Urothelium cell line (cell line): ENCODE measurements around the gene MRTFA.
A peak's percentile ranks its signal among the peaks of the same experiment; 100 is the strongest.
"Not testable (repeated sequence)": the region's sequence is repeated elsewhere in the genome, so short reads cannot be mapped to it uniquely, and the experiment has no call there.

Experiments
- DNase-seq: peaks from one replicate; pipeline ENCODE4 v3.0.0; 2011; ENCODE audit warnings: low spot score, mixed read lengths
- FAIRE-seq: peaks from 2 replicates; lab custom pipeline; 2011; peaks lifted over from hg19 to GRCh38; lab: Jason Lieb, UNC

MRTFA gene

DNA sequence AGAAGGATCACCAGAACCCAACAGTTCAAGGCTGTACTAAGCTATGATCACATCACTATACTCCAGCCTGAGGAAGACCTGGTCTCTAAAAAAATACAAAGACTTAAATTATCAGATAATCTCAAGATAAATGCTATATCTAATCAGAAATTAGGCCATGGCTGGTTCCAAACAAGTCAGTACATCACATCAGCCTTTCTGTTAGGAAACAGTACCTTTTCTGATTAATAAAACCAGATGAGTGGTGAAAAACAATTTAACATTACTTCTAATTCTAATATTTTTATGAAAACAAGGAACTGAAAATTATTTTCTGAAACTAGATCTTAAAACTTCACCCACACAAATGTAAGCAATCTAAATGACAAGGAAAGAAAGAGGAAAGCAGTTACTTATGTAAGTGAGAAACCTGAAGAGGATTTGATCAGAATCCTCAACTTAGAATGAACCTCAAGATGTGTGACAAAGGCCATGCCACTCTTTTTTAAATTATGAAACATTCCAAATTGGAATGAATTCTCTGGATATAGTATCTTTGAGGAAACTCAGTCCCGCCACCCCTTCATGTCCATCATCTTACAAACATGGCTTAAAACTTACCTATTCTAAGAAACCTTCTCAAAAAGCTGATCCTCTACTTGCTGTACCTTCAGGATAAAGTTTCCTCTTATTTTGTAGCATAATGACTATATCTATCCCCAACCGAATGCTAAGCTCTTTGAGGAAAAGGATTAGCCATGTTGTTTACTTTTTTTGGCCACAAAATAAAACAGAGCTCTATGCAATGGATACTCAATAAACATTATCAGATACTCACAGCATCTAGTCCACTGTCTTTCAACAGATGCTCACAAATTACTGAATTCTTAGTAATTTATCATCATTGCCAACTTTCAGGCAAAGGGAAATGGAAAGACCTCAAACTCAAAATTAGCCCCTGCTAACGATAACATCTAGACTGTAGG, 132.0 kb downstream of the MRTFA start:
- no peak for FAIRE-seq
- DNase-seq, result no peak

DNA sequence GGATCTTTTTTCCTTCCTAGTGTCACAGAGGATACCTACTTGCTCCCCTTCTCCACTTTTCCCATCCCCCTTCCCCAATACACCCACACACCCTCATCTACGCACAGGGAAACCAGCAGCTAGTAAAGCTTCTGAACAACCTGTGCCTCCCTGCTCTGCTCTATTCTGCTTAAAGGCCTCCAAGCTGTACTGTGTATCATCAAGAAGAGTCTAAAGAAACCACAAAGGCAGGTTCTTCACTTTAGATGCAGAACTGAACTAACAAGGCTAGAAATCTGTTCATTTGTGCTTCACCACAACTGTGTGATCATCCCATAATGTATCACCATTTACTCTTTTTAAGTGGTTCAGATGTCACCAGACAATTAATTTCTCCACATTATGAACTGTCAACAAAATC, 133.6 kb downstream of the MRTFA start:
- FAIRE-seq, result peak; percentile 20
- no peak for DNase-seq

DNA sequence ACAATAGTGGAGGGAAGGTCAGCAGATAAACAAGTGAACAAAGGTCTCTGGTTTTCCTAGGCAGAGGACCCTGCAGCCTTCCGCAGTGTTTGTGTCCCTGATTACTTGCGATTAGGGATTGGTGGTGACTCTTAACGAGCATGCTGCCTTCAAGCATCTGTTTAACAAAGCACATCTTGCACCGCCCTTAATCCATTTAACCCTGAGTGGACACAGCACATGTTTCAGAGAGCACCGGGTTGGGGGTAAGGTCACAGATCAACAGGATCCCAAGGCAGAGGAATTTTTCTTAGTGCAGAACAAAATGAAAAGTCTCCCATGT, 136.1 kb downstream of the MRTFA start:
- not testable (repeated sequence) for DNase-seq, FAIRE-seq

DNA sequence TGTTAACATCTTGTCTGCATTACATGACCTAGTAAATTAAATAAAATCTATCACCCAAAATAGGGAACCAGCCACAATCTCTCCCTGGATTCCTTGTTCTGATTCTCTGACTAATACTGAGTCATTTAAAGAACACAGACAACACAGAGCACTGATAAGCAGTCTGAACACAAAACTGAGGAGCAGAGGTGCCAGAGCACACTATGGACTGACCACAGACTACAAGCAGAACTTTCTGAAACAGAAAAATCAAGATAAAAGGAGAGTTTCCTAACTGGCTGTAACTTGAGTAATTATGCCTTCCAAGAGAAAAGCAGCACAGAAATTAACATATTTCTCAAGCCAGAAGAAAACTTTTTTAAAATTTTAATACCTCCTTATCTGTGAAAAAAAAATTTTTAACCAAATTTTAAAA, 137.3 kb downstream of the MRTFA start:
- no peak for FAIRE-seq
- peak; percentile 76 for DNase-seq

DNA sequence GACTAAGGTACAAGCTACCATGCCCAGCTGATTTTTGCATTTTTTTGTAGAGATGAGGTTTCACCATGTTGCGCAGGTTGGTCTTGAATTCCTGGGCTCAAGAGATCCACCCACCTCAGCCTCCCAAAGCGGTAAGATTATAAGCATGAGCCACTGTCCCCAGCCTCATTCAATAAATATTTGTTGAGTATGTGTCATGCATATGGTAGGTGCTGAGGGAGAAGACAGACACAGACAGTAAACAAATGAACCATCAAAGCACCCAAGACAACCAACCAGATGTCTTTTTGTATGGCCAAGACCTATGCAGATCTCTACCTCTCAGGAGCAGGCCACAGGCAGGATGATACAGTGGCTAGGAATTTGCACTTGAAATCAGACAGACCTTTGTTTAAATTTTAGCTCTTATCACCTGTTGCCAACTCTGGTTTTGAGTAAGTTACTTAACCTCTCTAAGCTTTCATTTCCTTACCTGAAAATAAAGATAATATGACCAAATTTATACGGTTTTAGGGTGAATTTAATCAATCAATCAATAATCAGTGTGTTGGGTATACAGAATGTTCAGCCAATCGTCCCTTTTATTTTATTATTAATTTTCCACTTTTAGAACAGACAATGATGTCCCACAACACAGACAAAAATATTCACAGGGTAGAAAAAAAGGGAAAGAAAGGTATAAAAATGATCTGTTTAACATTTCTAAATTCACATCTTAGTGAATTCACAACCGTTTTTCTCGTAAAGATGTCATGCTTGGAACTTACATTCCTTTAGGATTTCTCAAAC, 137.9 kb downstream of the MRTFA start:
- FAIRE-seq (peak; percentile 84), DNase-seq (peak; percentile 91)

DNA sequence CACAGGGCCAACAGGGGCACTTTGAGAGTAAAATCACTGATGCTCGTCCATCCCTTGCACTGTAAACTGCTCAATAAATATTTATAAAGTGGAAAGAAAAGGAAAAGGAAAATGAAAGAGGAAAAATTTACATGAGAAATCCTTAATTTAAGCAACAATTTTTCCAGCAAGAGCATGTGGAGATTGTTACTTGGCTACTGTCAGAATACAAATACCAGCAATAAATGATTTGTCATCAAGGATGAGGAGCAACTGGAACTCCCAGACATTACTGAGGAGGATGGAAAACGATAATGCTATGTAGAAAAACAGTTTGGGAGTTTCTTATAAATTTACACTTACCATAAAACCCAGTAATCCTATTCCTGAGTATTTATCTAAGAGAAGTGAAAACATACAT, 143.1 kb downstream of the MRTFA start:
- DNase-seq (no peak), FAIRE-seq (no peak)

DNA sequence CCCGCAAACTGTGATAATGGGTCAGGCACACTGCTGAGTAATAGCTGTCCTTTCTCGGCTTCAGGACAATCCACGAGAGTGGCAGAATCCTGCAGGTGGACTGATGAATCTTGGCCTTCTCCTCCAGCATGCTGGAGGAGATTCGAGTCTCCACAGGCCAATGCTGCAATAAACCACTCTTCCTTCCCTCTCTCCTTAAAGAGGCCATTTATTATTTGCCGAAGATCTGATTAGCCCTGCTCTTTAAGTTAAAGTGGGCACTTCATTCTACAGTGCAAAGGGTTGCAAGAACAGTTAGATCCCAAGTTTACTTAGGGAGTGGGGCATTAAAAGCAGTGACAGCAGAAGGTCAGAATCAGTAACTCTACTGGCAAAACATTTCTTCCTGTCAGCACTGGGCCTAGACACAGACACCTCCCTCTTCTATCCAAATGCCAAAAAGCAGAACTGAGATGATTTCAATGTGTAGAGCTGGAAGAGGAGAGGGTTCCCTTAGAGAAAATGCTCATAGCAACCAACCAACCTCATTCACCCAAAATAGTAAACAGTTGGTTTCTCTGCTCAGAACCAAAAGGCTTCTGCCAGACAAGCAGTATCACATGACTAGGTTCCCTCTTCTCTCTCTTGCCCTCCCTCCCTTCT, 144.4 kb downstream of the MRTFA start:
- DNase-seq, result no peak
- FAIRE-seq, result peak; percentile 67

DNA sequence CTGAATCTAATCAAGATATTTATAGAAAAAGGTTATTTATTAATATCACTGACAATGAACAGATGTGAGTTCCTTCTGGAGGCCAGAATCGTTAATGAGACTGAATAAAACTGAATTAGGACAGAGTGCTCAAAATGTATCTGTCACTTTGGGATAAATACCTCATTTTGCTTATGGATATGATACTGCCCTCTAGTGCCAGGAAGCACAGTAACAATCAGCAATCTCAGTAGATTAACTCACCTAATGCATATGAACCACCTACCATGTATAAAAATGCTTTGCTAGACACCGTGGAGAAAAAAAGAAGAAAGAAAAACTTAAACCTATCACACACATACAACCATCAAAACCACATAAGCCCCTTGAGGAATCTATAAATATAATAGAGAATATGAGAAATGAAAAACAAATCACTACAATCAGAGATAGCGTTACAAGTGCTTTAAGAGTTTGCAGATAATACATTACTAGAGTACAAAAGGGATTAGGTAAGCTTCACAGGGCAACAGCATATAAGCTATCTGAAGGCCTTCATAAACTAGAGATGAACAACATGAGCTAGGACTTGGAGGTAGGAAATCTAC, 148.8 kb downstream of the MRTFA start:
- DNase-seq (no peak), FAIRE-seq (no peak)

DNA sequence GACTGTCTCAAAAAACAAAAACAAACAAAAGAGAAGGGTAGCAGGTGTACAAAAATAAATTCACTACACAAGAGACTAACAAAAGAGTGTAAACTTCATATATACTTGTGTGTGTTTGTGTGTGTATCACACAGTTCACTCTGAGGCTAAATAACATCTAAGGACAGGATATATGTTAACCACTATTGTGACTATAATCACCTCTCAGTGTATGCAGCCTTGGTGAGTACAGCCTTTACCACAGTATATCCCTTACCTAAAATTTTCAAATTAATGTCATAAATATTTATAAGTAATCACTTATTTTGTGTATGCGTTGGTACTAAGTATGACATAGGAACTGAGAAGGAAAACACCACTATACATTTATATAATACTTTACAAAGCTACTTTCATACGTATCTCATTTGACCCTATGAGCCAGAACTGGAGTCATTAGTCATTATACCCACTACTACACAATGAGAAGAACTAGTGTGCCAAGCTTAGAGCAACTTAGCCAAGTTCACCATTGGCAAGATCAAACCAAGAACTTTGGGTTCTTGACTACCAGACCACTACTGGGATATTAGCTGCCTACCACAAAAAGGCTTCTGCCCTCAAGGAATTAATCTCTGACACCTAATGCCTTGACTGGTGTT, 149.4 kb downstream of the MRTFA start:
- FAIRE-seq (no peak), DNase-seq (no peak)

DNA sequence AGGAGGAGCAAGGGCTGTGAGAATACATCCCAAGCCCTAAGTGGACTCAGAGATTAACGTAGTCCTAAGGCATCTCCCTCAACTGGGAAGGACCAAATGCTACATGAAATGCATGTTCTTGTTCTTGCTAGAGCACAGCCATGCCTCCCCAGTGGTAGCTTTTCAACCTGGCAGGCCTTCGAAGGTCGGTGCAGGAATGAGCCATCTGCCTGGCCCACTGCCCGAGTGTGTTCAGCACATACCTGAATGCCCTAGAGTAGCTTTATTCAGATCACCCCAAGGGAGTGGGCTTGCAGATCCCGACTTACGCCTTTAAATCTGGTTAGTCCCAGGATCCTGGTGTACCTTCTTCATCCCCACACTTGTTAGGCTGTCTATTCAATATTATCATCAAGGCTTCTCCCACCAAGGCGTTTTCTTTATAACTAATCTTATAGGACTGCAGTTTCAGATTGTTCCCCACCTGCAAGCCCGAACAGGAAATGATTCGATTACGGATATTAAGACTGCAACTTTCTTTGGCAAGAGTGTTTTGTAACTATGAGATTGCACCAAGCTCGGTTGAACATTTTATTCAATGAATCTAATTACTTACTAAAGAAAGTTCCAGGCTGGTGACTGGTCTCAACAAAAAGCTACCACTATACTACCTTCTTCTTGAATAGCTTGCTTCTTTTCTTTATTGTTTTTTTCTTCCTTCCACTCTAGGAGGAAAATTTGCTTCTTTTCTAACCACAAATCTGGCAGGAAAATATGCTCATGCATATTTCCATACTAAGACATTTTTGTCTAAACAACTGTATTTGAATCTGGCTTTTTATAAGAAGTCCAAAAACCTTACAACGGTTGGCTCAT, 150.5 kb downstream of the MRTFA start:
- DNase-seq (no peak), FAIRE-seq (no peak)

DNA sequence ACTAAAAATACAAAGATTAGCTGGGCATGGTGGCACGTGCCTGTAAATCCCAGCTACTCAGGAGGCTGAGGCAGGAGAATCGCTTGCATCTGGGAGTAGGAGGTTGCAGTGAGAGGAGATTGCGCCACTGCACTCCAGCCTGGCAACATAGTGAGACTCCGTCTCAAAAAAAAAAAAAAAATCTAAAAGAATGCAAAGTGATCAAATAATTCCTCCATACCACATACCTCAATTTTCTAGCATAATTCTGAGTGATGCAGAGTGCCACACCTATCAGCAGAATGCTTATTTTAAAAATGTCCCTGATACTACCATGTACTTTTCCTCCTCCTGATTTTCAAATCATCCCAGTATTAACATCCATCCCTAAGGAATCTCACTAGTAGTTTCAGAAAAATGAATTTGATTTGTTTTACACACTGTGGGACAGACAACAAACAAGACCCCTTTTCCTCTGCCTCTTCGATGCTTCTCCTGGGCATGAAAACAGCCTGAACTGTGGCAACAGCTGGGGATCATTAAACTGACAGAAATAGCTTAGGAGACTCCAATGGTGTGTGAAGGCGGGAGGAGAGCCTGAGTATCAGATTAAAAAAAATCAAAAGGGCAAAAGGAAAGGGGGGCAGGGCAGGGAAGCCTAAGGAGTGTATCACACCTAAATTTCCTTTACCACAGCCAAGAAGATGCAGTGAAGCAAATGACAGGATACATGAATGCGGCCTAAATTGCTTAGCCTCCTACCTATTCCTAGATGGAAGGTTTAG, 151.4 kb downstream of the MRTFA start:
- FAIRE-seq (no peak), DNase-seq (no peak)

DNA sequence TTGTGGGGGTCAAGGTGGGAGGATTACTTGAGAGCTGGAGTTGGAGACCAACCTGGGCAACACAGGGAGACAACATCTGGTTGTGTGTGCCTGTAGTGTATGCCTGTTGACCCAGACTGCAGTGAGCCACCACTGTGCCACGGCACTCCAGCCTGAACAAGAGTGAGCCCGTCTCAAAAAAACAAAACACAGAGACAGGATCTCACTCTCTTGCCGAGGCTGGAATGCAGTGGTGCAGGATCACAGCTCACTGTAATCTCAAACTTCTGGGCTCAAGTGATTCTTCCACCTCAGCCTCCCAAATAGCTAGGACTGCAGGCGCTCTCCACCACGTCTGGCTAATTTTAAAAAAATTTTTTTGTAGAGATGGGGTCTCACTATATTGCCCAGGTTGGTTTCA, 153.6 kb downstream of the MRTFA start:
- no peak for DNase-seq
- FAIRE-seq, result peak; percentile 5

DNA sequence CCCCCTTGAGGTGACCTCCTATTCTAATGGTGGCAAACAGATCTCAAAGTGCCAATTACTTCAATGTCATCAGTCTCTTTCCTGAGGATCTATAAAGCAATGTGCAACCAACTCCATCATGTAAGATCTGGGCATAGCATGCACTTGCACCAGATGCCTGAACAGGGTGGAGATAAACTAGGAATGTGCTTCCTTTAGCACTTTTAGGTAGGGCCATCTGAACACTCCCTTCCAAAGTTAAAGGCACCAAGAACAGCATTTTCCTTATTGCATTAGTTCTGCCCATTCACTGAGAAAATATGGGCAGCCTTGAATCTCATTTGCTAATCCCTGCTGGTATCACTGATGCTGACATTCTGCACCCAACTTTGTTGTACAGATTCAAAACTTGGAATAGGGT, 154.1 kb downstream of the MRTFA start:
- DNase-seq (no peak), FAIRE-seq (no peak)

DNA sequence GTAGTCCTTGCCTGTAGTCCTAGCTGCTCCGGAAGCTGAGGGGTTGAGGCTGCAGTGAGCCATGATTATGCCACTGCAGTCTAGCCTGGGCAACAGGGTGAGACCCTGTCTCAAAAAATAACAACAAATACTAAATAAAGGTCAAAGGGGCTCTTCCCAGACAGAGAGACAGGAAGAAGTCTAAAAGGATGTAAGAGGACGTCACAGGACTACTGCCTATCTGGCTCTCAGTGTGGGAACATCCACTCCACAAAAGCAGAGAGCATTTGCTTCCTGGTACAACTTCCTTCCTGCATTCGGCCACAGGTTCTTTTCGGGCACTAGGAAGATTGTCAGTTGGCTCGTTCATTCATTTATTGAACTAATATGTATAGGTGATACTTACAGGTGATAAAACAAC, 155.5 kb downstream of the MRTFA start:
- FAIRE-seq (no peak), DNase-seq (no peak)

DNA sequence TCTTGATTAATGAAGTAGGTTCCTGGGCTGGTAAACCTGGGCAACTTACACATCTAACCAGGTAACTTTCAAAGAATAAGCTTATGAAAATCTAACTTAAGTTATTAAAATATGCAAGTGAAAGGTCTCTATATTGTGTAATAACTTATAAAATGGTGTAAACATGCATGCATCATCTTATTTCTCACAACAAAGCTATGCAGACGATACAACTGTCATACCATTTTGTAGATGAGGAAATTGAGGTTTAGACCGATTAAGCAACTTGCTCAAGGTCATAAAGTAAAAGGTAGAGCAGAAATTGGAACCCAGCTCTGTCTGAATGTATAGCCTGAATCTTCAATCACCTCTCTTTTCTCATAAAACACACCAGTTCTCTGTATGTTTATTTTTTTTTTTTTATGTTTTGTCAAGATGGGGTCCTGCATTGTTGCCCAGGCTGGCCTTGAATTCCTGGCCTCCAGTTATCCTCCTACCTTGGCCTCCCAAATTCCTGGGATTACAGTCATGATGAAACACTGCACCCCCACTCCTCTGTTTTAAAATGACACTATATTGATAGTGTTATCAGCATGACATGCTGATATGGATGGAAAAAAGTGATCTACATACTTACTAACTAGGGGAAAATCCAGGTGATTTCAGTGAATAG, 156.5 kb downstream of the MRTFA start:
- FAIRE-seq, result no peak
- no peak for DNase-seq

DNA sequence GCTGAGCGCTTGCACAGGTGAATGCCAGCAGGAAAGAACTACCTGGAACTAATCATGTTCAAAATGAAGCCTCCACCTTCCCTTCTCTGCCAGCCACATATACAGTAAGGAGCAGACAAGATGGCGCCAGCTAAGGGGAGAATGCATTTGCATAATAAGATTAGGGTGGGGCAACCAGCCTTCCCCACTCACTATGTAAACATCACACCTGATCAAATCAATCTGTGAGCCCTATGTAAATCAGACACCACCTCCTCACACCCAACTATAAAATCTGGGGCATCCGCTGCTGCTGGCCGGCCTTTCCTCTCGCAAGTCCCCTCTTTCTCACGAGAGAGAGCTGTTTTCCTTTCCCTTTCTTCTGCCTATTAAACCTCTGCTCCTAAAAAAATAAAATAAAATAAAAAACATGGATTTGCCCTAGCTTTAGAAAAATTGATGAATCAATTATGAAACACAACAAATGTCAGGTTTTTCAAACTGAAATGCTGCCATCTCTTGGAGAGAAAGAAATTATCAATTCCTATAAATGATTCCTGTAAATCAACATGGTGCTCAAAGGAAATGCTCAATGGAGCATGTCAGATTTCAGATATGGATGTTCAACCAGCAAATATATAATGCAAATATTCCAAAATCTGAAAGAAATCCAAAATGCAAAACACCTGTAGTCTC, 157.3 kb downstream of the MRTFA start:
- FAIRE-seq (no peak), DNase-seq (no peak)

DNA sequence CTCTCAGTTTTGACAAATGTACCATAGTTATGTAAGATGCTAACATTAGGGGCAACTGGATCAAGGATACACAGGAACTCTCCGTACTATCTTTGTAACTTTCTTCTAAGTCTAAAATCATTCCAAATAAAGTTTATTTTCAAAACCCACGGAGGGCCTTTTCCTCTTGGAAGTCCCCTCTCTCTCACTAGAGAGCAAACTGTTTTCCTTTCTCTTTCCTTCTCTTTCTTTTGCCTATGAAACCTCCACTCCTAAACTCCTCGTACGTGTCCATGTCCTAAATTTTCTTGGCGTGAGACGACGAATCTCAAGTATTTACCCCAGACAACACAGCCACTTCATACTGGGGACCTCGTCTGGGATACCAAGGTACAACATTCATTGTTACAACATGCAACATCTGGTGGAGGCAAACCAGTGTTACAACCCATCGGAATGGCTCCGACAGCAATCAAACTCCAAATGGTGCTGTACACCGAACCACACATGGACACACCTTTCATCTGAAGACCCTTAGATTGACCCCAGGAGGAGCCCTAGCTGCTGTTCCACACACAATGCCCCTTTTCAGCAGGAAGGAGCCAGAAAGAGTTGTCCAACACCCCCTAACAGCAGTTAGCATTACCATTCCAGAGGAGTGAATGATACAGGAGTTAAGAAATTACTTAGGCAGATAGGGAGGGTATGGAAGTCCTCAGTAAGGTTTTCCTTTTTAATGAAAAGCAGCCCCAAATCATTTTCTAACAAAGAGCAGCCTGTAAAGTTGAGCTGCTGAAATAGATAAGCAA, 158.0 kb downstream of the MRTFA start:
- no peak for FAIRE-seq
- no peak for DNase-seq
